Caco-2 (cell line): Measurements from ENCODE around the gene F5. TPM values are rescaled to one million over a fixed set of nuclear protein-coding genes. Genes with fewer than 3 reads are reported as not detected.

Source experiments
- BruUV-seq: library from RNA; stranded (reverse); fragments of 400-500 nt; replicated peaks from 2 replicates; lab custom pipeline; 2021; lab: Mats Ljungman, UMichigan
- CTCF ChIA-PET: fragments of 300-600 bp; sonication (Branson Sonifier 250); formaldehyde crosslinking; loops from one replicate; lab custom pipeline; 2022; ENCODE audit warnings: antibody characterized with exemption; lab: Charles Lee
- POLR2A ChIA-PET: fragments of 300-600 bp; sonication (Branson Sonifier 250); formaldehyde crosslinking; loops from one replicate; lab custom pipeline; 2022; ENCODE audit warnings: antibody characterized with exemption; lab: Charles Lee
- DNase-seq, 2 experiments: peaks; one replicate each; pipeline versions ENCODE4 v3.0.0 to v3.0.0-alpha.2; 2020 to 2022
- H3K27me3 ChIP-seq: replicated peaks from 2 replicates; pipeline ENCODE4 v1.6.0; 2011; ENCODE audit warnings: low read length; ENCODE audit not compliant: control insufficient read depth, insufficient read depth
- H3K36me3 ChIP-seq: 2 replicates; pipeline ENCODE4 v1.5.1; 2011; ENCODE audit warnings: low read length; ENCODE audit not compliant: control insufficient read depth, insufficient read depth
- H3K4me1 ChIP-seq: fragments of 250-450 bp; sonication (Bioruptor Pico); 2 replicates; pipeline ENCODE4 v1.5.1; 2020; ENCODE audit warnings: mild to moderate bottlenecking
- H3K4me3 ChIP-seq: 2 replicates; pipeline ENCODE4 v1.5.1; 2011; ENCODE audit warnings: low read depth, mild to moderate bottlenecking, control low read depth, low read length
- H3K9me3 ChIP-seq: fragments of 250-450 bp; sonication (Bioruptor Pico); 2 replicates; pipeline ENCODE4 v1.5.1; 2020; ENCODE audit warnings: mild to moderate bottlenecking, moderate library complexity
- H3K27ac Mint-ChIP-seq: one replicate; pipeline ENCODE4 v1.8.0; 2022; ENCODE audit warnings: mixed read lengths; ENCODE audit not compliant: unreplicated experiment
- H3K27me3 Mint-ChIP-seq: one replicate; pipeline ENCODE4 v1.8.0; 2022; ENCODE audit warnings: mixed read lengths; ENCODE audit not compliant: insufficient read depth, unreplicated experiment
- H3K36me3 Mint-ChIP-seq: one replicate; pipeline ENCODE4 v1.8.0; 2022; ENCODE audit warnings: mild to moderate bottlenecking, mixed read lengths; ENCODE audit not compliant: insufficient read depth, unreplicated experiment
- H3K4me1 Mint-ChIP-seq: one replicate; pipeline ENCODE4 v1.8.0; 2022; ENCODE audit warnings: low read depth, mixed read lengths; ENCODE audit not compliant: unreplicated experiment
- H3K4me3 Mint-ChIP-seq: one replicate; pipeline ENCODE4 v1.8.0; 2022; ENCODE audit warnings: mild to moderate bottlenecking, moderate library complexity, mixed read lengths; ENCODE audit not compliant: unreplicated experiment
- H3K9me3 Mint-ChIP-seq: one replicate; pipeline ENCODE4 v1.8.0; 2022; ENCODE audit warnings: mixed read lengths; ENCODE audit not compliant: unreplicated experiment
- intact Hi-C: fragments of 100-400 bp; cut with micrococcal nuclease; formaldehyde crosslinking; loops from one replicate; pipeline ENCODE4 v1.10.0; 2022; ENCODE audit not compliant: unreplicated experiment
- total RNA-seq: library from RNA; stranded (reverse); gene quantifications from 2 replicates; pipeline ENCODE4 v1.2.3, GENCODE V29; 2022
- TF ChIP-seq, protein P1 (sequence below), 2 experiments: fragments of 200-600 bp in 1 of 2; IDR thresholded peaks; 1 replicate in 1 of 2; 2 replicates in 1 of 2; pipeline versions ENCODE4 v1.5.1 to v1.8.0; 2011 to 2022; ENCODE audit warnings: antibody characterized with exemption in 1 of 2, control low read depth in 1 of 2, inconsistent platforms in 1 of 2, low read depth in 1 of 2, low read length in 1 of 2, mild to moderate bottlenecking in 1 of 2, moderate library complexity in 1 of 2; ENCODE audit not compliant: insufficient read depth in 1 of 2, severe bottlenecking in 1 of 2, unreplicated experiment in 1 of 2

F5 gene
- total RNA-seq, 1 experiment from 2014 or later, result 0.50 TPM

DNA sequence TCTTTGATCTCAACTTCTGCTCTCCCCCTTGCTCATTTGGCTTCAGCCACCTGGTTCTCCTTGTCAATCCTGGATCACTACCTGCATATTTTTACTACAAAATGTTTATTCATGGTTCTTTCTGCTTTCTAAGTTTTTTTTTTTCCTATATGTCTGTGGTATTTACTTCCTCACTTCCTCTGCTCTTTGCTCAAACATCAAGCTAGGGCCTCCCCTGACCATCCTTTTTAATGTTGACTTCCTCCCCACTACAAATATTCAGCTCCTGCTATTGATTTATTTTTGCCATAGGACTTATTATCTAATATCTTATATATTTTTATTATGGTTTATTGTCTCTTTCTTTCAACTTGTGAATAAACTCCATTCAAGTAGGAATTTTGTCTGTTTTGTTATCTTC is 86.5 kb downstream of the F5 start:
- TF ChIP-seq, protein P1, sequence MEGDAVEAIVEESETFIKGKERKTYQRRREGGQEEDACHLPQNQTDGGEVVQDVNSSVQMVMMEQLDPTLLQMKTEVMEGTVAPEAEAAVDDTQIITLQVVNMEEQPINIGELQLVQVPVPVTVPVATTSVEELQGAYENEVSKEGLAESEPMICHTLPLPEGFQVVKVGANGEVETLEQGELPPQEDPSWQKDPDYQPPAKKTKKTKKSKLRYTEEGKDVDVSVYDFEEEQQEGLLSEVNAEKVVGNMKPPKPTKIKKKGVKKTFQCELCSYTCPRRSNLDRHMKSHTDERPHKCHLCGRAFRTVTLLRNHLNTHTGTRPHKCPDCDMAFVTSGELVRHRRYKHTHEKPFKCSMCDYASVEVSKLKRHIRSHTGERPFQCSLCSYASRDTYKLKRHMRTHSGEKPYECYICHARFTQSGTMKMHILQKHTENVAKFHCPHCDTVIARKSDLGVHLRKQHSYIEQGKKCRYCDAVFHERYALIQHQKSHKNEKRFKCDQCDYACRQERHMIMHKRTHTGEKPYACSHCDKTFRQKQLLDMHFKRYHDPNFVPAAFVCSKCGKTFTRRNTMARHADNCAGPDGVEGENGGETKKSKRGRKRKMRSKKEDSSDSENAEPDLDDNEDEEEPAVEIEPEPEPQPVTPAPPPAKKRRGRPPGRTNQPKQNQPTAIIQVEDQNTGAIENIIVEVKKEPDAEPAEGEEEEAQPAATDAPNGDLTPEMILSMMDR (IDR thresholded peaks at IDR 0.05; ENCODE audit: insufficient read depth in 1 of 2, low read depth in 1 of 2, low read length in 1 of 2, severe bottlenecking in 1 of 2, unreplicated experiment in 1 of 2), result no peak
- H3K4me1 Mint-ChIP-seq, result peaks cover 29% of the 10 kb centered on the region
- no TSS peak for BruUV-seq
- Histone ChIP-seq H3K4me1 (peaks cover 26% of the 10 kb centered on the region), H3K36me3 (no peaks in the 10 kb centered on the region), H3K27me3 (no peaks in the 10 kb centered on the region), H3K4me3 (no peak overlapping the region), H3K9me3 (no peaks in the 10 kb centered on the region)
- ChIA-PET CTCF (no interaction called here), POLR2A (interaction anchor here (0.9 kb wide), 1 partner anchor 14 kb away, joined by 4 read pairs; the partner anchor contains the start of gene SLC19A2)
- no peak overlapping the region for H3K4me3 Mint-ChIP-seq
- no peak for DNase-seq
- intact Hi-C loops, result no loop called here
- H3K27ac Mint-ChIP-seq, result no peak overlapping the region
- H3K9me3 Mint-ChIP-seq, result no peaks in the 10 kb centered on the region
- peaks cover 13% of the 10 kb centered on the region for H3K36me3 Mint-ChIP-seq
- H3K27me3 Mint-ChIP-seq, result no peaks in the 10 kb centered on the region

DNA sequence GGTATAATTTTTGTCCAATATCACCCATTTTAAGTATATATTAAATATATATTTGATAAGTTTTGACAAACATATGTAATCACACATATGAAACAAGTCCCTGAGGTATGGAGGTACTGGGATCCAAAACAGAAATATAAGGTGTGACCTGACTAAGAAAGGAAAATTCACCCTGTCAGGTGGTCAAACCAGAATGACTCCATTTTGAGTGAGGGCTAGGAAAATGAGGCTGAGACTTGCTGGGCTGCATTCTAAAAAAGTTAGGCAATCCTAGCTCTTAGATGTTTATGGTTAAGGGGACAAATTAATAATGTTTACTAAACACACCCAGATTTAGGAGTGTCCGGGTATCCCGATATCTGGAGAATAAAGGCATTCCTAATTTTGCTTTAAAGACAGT is 89.0 kb downstream of the F5 start:
- Mint-ChIP-seq H3K36me3 (peaks cover 13% of the 10 kb centered on the region), H3K9me3 (no peaks in the 10 kb centered on the region), H3K4me1 (peaks cover 22% of the 10 kb centered on the region), H3K27ac (peak overlapping the region; percentile 53), H3K4me3 (peak overlapping the region; percentile 53), H3K27me3 (no peaks in the 10 kb centered on the region)
- intact Hi-C loops, result no loop called here
- TF ChIP-seq, protein P1 (IDR thresholded peaks at IDR 0.05; ENCODE audit: insufficient read depth in 1 of 2, low read depth in 1 of 2, low read length in 1 of 2, severe bottlenecking in 1 of 2, unreplicated experiment in 1 of 2), result no peak
- H3K9me3 ChIP-seq, result no peaks in the 10 kb centered on the region
- H3K27me3 ChIP-seq, result no peaks in the 10 kb centered on the region
- no peaks in the 10 kb centered on the region for H3K36me3 ChIP-seq
- peak in 1 of 2 experiments; percentile 54 for DNase-seq
- POLR2A ChIA-PET, result interaction anchor here (0.7 kb wide), 1 partner anchor 12 kb away, joined by 3 read pairs; the partner anchor contains the start of gene SLC19A2
- H3K4me3 ChIP-seq, result no peak overlapping the region
- BruUV-seq, result no TSS peak
- CTCF ChIA-PET, result interaction anchor here (1.5 kb wide), 1 partner anchor 11 kb away, joined by 5 read pairs; the partner anchor contains the start of gene SLC19A2
- peaks cover 19% of the 10 kb centered on the region for H3K4me1 ChIP-seq

DNA sequence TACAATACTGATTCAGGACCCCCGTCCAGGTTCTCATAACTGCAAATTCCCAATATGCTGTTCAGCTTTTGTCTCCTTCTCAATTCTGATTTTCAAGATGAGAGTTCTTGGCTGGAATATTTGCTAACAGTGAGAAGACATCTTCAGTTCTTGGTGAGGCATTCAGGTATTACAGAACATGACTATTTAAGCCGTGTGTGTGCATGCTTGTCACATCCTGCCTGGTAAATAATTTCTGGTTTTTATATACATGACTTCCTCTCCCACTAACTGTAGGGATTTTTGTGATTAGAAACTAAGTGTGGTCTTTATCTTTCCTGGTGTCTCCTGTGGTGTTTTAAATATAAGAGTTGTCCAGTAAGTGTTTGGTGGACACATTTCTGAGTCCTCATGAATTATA is 90.4 kb downstream of the F5 start:
- Histone ChIP-seq H3K4me3 (no peak overlapping the region), H3K9me3 (no peaks in the 10 kb centered on the region), H3K27me3 (no peaks in the 10 kb centered on the region), H3K36me3 (no peaks in the 10 kb centered on the region), H3K4me1 (peaks cover 21% of the 10 kb centered on the region)
- Mint-ChIP-seq H3K27me3 (no peaks in the 10 kb centered on the region), H3K4me3 (no peak overlapping the region), H3K36me3 (peaks cover 13% of the 10 kb centered on the region), H3K27ac (no peak overlapping the region), H3K9me3 (no peaks in the 10 kb centered on the region), H3K4me1 (peaks cover 22% of the 10 kb centered on the region)
- POLR2A ChIA-PET, result no interaction called here
- no TSS peak for BruUV-seq
- intact Hi-C loops, result no loop called here
- CTCF ChIA-PET, result no interaction called here
- DNase-seq, result no peak
- TF ChIP-seq, protein P1 (IDR thresholded peaks at IDR 0.05; ENCODE audit: insufficient read depth in 1 of 2, low read depth in 1 of 2, low read length in 1 of 2, severe bottlenecking in 1 of 2, unreplicated experiment in 1 of 2), result no peak
